Skeletal muscle satellite cell (primary cell): ENCODE measurements around the gene FAM83F.

ENCODE experiments used
- H3K27me3 ChIP-seq: 2 replicates; pipeline ENCODE4 v1.7.0; 2013; ENCODE audit warnings: low read length; ENCODE audit not compliant: control insufficient read depth, insufficient read depth
- H3K36me3 ChIP-seq: 2 replicates; pipeline ENCODE4 v1.7.0; 2013; ENCODE audit warnings: mild to moderate bottlenecking, control low read depth, low read length; ENCODE audit not compliant: insufficient read depth
- H3K4me1 ChIP-seq: 2 replicates; pipeline ENCODE4 v1.7.0; 2013; ENCODE audit warnings: low read length; ENCODE audit not compliant: control insufficient read depth, insufficient read depth
- H3K4me2 ChIP-seq: 2 replicates; pipeline ENCODE4 v1.7.0; 2013; ENCODE audit warnings: mild to moderate bottlenecking, low read length
- H3K4me3 ChIP-seq: 2 replicates; pipeline ENCODE4 v1.7.0; 2013; ENCODE audit warnings: low read length
- H3K9ac ChIP-seq: 2 replicates; pipeline ENCODE4 v1.7.0; 2013; ENCODE audit warnings: mild to moderate bottlenecking, low read depth, low read length, moderate library complexity
- H3K9me3 ChIP-seq: replicated peaks from 2 replicates; pipeline ENCODE4 v1.7.0; 2013; ENCODE audit warnings: mild to moderate bottlenecking, control low read depth, low read length

Gene FAM83F

DNA sequence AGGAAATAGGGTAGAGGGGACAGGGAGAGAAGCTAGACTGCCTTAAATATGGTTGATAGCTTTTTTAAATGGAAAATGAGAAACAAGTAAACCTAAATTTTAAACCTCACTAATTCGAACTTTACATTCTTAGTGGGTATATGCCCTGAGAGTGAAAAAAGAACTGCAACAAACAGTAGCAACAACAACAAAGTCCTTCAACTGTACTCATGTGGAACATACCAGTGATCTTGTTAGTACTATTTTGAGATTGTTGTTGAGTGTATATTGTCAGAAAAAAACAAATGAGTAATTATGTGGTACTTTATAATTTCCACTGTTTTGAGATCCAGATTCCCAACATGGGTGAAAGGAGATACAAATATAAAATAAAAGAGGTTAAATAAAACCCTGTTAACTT, 94.1 kb downstream of the FAM83F start:
- no peak overlapping the region for H3K4me3 ChIP-seq
- H3K9ac ChIP-seq, result no peak overlapping the region
- no peaks in the 10 kb centered on the region for H3K36me3 ChIP-seq
- no peaks in the 10 kb centered on the region for H3K9me3 ChIP-seq
- H3K27me3 ChIP-seq, result peaks cover 18% of the 10 kb centered on the region
- no peaks in the 10 kb centered on the region for H3K4me1 ChIP-seq
- H3K4me2 ChIP-seq, result no peak overlapping the region
